ENCODE results near the gene YPEL3.

The YPEL3 gene

GRCh38 chr16:30068333-30068732 lies 27.7 kb downstream of the YPEL3 start:
- DNase-seq: no peak

GRCh38 chr16:30067584-30067916 lies 28.5 kb downstream of the YPEL3 start:
- DNase-seq: no peak

- no peak for DNase-seq
Measured at GRCh38 chr16:30066761-30067583, 29.0 kb downstream of the YPEL3 start.

GRCh38 chr16:30065943-30066760 lies 29.9 kb downstream of the YPEL3 start:
- no peak for DNase-seq

- peak; percentile 85 for DNase-seq
Measured at GRCh38 chr16:30065102-30065942, 30.7 kb downstream of the YPEL3 start, which contains the start of gene ALDOA. Gene ALDOA (plus strand): TSS chr16:30065760. CDS start chr16:30066898, 1,138 bp downstream.

- no peak for DNase-seq
Measured at GRCh38 chr16:30064729-30065101, 31.3 kb downstream of the YPEL3 start.

GRCh38 chr16:30063893-30064728 lies 31.9 kb downstream of the YPEL3 start:
- DNase-seq: no peak

GRCh38 chr16:30063278-30063892 lies 32.6 kb downstream of the YPEL3 start:
- DNase-seq: no peak

GRCh38 chr16:30060836-30061554 lies 35.0 kb downstream of the YPEL3 start:
- no peak for DNase-seq

GRCh38 chr16:30060346-30060745 lies 35.7 kb downstream of the YPEL3 start:
- DNase-seq: no peak

- no peak for DNase-seq
Measured at GRCh38 chr16:30054959-30055553, 41.0 kb downstream of the YPEL3 start.

- no peak for DNase-seq
Measured at GRCh38 chr16:30054451-30054850, 41.6 kb downstream of the YPEL3 start.

GRCh38 chr16:30053376-30054015 lies 42.5 kb downstream of the YPEL3 start:
- DNase-seq: no peak

GRCh38 chr16:30052671-30053372 lies 43.2 kb downstream of the YPEL3 start:
- DNase-seq: no peak

GRCh38 chr16:30051518-30051917 lies 44.5 kb downstream of the YPEL3 start:
- DNase-seq: no peak

- DNase-seq: no peak
Measured at GRCh38 chr16:30049871-30050270, 46.1 kb downstream of the YPEL3 start.

GRCh38 chr16:30046588-30046987 lies 49.4 kb downstream of the YPEL3 start:
- no peak for DNase-seq

GRCh38 chr16:30046178-30046577 lies 49.8 kb downstream of the YPEL3 start:
- no peak for DNase-seq

Data from SIG-M5 (cell line).